Measurements from ENCODE around the gene UNC80. TPM values are rescaled to one million over a fixed set of nuclear protein-coding genes. Genes with fewer than 3 reads are reported as not detected.

The UNC80 gene
- polyA plus RNA-seq, 3 donors = under 0.01 TPM; not detected in 2

- no peak overlapping the region for H3K9ac ChIP-seq (ENCODE audit: insufficient read depth, low read length, poor library complexity, severe bottlenecking)
- no peak for TF ChIP-seq CTCF (IDR thresholded peaks at IDR 0.05)
Measured at GRCh38 chr2:209973328-209973727, 201.7 kb downstream of the UNC80 start.

GRCh38 chr2:209974576-209974975 lies 202.9 kb downstream of the UNC80 start:
- intact Hi-C loops (cut with micrococcal nuclease) = no loop called here

More at GRCh38 chr2:209973328-209973727, 201.7 kb downstream of the UNC80 start:
- Histone ChIP-seq H3K9me3 (replicated peaks in 1 of 2; ENCODE audit: control insufficient read depth in 1 of 2, insufficient read depth in 1 of 2, low read length in 2 of 2) (no peaks in the 10 kb centered on the region), H3K4me1 (ENCODE audit: control insufficient read depth in 1 of 2, insufficient read depth in 2 of 2, low read length in 2 of 2) (no peaks in the 10 kb centered on the region), H4K20me1 (ENCODE audit: insufficient read depth, low read length) (no peaks in the 10 kb centered on the region), H2AFZ (ENCODE audit: insufficient read depth, low read depth, low read length, poor library complexity, severe bottlenecking) (no peak overlapping the region), H3K36me3 (replicated peaks in 1 of 2; ENCODE audit: control insufficient read depth in 1 of 2, insufficient read depth in 2 of 2, low read length in 2 of 2) (no peaks in the 10 kb centered on the region), H3K4me3 (replicated peaks in 1 of 3; ENCODE audit: low read depth in 2 of 3, low read length in 3 of 3) (no peak overlapping the region), H3K4me2 (replicated peaks; ENCODE audit: extremely low read depth, low read length, poor library complexity, severe bottlenecking) (no peak overlapping the region), H3K27ac (ENCODE audit: low read depth in 1 of 2, low read length in 2 of 2) (no peak overlapping the region), H3K79me2 (ENCODE audit: insufficient read depth, low read length) (no peaks in the 10 kb centered on the region), H3K27me3 (ENCODE audit: control insufficient read depth in 2 of 2, insufficient read depth in 2 of 2, low read length in 2 of 2) (no peaks in the 10 kb centered on the region)
- no peaks in the 10 kb centered on the region for H3K9me3 Mint-ChIP-seq
- no peak overlapping the region for H3K4me3 Mint-ChIP-seq
- intact Hi-C loops (cut with micrococcal nuclease) = no loop called here
- H3K4me1 Mint-ChIP-seq = no peaks in the 10 kb centered on the region
- peaks cover 3 to 5% (median 5%) of the 10 kb centered on the region in 3 donors for H3K27me3 Mint-ChIP-seq (ENCODE audit: low read depth in 3 of 3)
- H3K27ac Mint-ChIP-seq = no peak overlapping the region
- H3K36me3 Mint-ChIP-seq = no peaks in the 10 kb centered on the region
- WGBS (ENCODE audit: insufficient coverage) = no CpG with 5 or more reads among the region's 1 CpG
- no peak for DNase-seq

More at GRCh38 chr2:209974576-209974975, 202.9 kb downstream of the UNC80 start:
- Histone ChIP-seq H3K79me2 (ENCODE audit: insufficient read depth, low read length) (no peaks in the 10 kb centered on the region), H2AFZ (ENCODE audit: insufficient read depth, low read depth, low read length, poor library complexity, severe bottlenecking) (no peak overlapping the region), H3K4me1 (ENCODE audit: control insufficient read depth in 1 of 2, insufficient read depth in 2 of 2, low read length in 2 of 2) (no peaks in the 10 kb centered on the region), H3K9ac (ENCODE audit: insufficient read depth, low read length, poor library complexity, severe bottlenecking) (no peak overlapping the region), H3K4me3 (replicated peaks in 1 of 3; ENCODE audit: low read depth in 2 of 3, low read length in 3 of 3) (no peak overlapping the region), H4K20me1 (ENCODE audit: insufficient read depth, low read length) (no peaks in the 10 kb centered on the region), H3K27ac (ENCODE audit: low read depth in 1 of 2, low read length in 2 of 2) (no peak overlapping the region), H3K27me3 (ENCODE audit: control insufficient read depth in 2 of 2, insufficient read depth in 2 of 2, low read length in 2 of 2) (no peaks in the 10 kb centered on the region), H3K36me3 (replicated peaks in 1 of 2; ENCODE audit: control insufficient read depth in 1 of 2, insufficient read depth in 2 of 2, low read length in 2 of 2) (no peaks in the 10 kb centered on the region), H3K9me3 (replicated peaks in 1 of 2; ENCODE audit: control insufficient read depth in 1 of 2, insufficient read depth in 1 of 2, low read length in 2 of 2) (no peaks in the 10 kb centered on the region), H3K4me2 (replicated peaks; ENCODE audit: extremely low read depth, low read length, poor library complexity, severe bottlenecking) (no peak overlapping the region)
- no peak for DNase-seq
- H3K27me3 Mint-ChIP-seq (ENCODE audit: low read depth in 3 of 3) = peaks cover 3 to 6% (median 5%) of the 10 kb centered on the region in 3 donors
- no peaks in the 10 kb centered on the region for H3K9me3 Mint-ChIP-seq
- H3K4me1 Mint-ChIP-seq = no peaks in the 10 kb centered on the region
- no peak overlapping the region for H3K4me3 Mint-ChIP-seq
- no peak for TF ChIP-seq CTCF (IDR thresholded peaks at IDR 0.05)
- 83% methylated on average over 1 of the region's 1 CpG for WGBS (ENCODE audit: insufficient coverage)
- H3K27ac Mint-ChIP-seq = no peak overlapping the region
- no peaks in the 10 kb centered on the region for H3K36me3 Mint-ChIP-seq
